ENCODE measurements around the gene CTBS.
"Not testable (repeated sequence)": the region's sequence is repeated elsewhere in the genome, so short reads cannot be mapped to it uniquely, and the experiment has no call there.

Gene CTBS, protein sequence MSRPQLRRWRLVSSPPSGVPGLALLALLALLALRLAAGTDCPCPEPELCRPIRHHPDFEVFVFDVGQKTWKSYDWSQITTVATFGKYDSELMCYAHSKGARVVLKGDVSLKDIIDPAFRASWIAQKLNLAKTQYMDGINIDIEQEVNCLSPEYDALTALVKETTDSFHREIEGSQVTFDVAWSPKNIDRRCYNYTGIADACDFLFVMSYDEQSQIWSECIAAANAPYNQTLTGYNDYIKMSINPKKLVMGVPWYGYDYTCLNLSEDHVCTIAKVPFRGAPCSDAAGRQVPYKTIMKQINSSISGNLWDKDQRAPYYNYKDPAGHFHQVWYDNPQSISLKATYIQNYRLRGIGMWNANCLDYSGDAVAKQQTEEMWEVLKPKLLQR
- 13.6 to 18.6 (median 14.9) reads per million in 4 experiments for total RNA-seq

DNA sequence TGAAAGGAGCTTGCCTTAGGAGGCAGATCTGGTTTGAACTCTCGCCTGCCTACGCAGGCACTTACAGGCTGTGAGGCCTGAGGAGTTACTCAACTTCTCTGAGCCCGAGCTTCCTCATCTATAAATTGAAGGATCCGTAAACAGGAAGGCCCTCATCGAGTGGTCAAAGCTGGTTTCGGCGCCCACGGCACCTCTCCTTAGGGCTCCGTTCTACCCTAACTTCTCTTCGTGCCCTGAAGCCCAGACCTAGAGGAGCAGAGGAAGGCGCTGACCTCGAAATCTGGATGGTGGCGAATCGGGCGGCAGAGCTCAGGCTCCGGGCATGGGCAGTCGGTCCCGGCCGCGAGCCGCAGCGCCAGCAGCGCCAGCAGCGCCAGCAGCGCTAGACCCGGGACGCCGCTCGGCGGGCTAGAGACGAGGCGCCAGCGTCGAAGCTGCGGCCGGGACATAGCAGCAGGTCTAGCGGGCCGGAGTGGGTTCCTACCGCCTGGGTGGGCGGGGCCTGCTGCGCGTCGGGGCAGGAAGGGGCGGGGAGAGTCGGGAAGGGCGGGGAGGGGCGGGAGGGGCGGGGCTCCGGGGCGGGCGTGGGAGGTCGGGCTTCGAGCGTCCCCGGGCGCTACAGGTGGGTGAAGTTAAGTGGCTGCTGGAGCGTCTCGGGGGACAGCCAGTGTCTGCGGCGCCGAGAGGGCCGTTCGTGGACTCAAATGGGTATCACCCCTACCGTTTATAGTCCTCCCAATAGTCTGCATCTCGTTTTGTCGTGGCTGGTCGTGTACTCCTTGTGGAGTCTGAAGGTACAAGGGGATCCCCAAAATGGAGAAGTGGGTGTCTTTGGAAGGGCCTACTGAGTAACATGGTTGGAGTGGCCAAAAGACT lies at the start of gene CTBS:
Gene CTBS (minus strand): TSS at position 474 of the 876 bp plus-strand sequence. CDS start 25 bp downstream, at position 449.
- DNase-seq, result peak; percentile 79

DNA sequence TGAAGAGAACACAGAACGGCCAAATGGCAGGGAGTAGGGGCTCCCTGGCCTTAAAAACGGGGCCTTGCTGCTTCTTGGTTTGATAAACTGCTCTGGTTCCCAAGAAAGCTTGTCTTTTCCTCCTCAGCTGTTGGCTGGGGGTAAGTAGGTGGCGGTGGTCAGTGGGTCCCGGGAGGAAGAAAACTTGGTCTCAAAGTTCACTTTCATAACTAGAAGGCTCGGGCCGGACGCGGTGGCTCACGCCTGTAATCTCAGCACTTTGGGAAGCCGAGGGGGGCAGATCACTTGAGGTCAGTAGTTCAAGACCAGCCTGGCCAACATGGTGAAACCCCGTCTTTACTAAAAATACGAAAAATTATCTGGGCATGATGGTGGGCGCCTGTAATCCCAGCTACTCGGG lies 47.3 kb upstream of the CTBS start:
- no peak for DNase-seq

DNA sequence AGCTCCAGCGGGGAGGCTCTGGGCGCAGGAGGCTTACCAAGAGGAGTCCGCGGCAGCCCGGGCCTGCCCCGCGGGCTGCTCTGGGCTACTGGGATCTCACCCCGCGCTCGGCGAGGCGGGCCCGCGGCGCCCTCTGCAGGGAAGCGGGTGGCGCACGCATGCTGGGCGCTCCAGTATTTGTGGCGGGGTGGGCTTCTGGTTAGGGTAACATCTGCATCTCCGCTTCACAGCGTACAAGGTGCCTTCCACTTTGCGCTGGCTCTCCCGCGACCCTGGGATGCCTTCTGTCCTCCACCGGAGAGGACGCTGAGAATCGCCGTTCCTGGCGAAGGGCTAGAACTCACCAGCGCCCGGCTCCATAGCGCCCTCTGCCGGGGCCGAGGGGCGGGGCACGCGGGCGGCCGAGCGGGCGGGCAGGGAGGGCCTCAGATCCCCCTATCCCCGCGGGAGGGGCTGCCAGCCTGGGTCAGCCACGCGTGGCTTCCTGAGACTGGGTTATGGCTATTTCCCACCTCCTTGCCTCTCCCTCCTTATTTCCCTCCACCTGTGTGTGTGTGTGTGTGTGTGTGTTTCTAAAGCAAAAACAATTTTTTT lies 46.6 kb upstream of the CTBS start:
- DNase-seq, result peak; percentile 72

GRCh38 chr1:84619383-84620102 lies 45.3 kb upstream of the CTBS start:
- no peak for DNase-seq

DNA sequence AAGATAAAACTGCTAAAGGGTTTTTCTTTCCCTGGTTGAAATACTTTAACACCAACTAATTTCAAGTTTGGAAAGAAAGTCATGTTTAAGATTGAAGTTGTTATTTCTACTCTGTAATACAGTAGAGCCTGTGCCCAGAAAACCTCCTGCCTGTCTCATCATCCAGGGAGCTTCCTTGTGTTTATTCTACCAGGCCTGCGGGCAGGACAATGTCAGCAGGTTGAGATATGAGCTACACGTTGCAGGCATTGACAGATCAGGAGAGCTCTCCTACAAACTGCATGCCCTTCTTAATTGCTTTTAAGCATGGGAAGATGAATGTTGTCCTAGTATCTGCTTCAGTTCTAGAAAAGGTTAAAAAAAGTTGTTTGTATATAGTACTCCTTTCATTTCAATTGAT lies 43.1 kb upstream of the CTBS start:
- DNase-seq, result no peak

GRCh38 chr1:84615790-84616189 lies 41.5 kb upstream of the CTBS start:
- no peak for DNase-seq

DNA sequence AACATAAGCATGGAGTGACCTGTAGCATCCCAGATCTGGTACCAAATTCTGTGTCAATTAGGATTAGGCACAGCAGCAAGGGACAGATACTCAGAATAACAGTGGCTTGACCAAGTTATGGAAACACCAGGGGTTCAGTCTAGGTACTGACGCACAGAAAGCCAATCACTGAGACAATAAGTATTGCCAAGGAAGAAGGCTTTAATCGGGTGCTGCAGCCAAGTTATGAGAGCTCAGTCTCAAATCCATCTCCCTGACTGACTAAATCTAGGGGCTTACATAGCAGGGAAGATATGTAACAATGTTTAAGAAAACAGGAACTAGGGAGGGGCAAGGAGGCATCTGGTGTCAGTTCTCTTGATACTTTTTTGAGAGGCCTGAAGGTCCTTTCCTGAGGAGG lies 39.6 kb upstream of the CTBS start:
- no peak for DNase-seq

DNA sequence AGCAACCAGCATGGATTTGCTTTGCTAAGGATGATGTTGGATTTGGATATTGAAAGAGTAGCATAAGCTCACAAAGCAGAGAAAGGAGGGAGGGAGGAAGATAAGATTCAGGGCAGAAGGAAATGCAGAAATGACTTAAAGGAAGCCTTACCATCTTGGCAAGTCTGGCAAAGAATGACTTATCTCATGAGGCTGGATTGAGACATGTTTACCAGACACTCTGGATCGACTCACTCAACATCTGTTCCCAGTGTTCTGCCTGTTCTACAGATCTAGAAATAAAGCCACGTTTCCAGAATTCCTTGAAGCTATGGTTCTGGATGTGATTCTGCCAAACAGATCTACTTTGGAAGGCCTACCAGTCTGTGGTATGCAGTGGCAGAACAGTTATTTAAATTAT lies 38.8 kb upstream of the CTBS start:
- no peak for DNase-seq

DNA sequence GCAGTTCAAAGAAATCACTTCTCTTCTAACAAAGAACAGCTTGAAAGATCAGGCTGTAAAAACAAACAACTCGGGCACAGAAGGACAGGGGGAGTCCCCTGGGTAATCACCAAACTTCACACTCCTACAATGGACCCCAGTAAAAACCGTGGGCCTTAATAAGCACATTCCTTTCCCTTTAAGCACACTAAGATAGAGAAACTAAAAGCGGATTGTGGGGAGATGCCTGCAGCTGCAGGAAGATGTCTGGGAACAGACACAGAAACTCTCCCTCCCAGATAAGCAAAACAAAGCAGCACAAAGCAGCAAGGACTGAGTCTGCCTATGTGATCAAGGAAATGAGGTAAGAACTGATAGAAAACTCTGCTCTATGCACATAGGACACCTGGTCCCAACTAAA lies 37.6 kb upstream of the CTBS start:
- DNase-seq, result no peak

DNA sequence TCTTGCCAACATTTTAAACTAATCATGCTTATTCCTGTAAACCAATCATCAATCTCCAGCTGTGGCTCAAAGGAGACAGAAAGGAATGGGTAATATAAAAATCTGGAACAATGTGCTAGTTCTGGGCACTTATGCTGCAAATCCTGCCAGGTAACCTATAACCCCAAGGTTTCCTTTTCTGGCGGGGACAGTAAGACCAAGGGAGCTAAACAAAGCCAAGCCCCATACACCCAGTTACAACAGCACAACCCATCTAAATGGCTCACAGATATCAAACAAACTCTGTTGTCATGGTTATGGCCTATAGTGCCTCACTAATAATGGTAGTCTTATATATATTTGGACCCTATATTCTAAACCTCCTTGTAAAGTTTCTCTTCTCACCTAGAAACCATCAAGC lies 36.9 kb upstream of the CTBS start:
- DNase-seq, result no peak

DNA sequence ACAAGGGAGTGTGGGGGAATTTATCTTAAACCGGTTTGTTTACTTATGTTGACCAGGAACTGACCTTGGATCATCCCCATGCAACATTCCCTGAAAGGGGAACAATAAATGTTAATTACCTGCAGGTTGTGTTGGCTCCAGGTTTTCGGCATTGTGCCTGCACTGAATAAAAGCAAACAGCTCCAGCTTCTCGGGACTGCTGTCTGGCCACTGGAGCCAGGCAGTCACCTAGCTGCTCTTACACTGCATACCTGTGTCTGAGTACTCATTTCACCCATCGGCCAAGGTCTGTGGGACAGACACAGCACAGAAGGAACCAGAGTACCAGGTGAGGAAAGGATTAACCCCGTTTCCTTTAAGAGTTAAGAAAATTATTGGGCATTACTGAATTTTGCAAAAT lies 32.7 kb upstream of the CTBS start:
- no peak for DNase-seq

DNA sequence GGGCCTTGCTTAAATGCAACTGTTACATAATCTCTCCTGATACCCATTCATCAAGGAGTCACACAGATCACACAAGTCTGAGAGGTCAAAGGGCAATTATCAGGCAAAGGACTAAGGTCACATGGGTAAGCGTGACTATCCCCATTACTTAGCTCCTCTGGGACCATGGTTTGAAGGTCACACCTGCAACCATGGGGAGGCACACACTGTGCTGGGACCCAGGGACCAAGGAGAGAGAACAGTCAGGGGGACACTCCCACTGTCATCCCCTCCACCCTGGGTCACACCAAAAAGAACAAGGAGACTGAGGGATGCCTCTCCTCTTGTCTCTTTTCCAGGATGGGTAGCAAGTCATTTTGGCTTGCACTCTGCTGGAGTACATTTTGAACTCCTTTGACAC lies 30.9 kb upstream of the CTBS start:
- DNase-seq, result no peak

DNA sequence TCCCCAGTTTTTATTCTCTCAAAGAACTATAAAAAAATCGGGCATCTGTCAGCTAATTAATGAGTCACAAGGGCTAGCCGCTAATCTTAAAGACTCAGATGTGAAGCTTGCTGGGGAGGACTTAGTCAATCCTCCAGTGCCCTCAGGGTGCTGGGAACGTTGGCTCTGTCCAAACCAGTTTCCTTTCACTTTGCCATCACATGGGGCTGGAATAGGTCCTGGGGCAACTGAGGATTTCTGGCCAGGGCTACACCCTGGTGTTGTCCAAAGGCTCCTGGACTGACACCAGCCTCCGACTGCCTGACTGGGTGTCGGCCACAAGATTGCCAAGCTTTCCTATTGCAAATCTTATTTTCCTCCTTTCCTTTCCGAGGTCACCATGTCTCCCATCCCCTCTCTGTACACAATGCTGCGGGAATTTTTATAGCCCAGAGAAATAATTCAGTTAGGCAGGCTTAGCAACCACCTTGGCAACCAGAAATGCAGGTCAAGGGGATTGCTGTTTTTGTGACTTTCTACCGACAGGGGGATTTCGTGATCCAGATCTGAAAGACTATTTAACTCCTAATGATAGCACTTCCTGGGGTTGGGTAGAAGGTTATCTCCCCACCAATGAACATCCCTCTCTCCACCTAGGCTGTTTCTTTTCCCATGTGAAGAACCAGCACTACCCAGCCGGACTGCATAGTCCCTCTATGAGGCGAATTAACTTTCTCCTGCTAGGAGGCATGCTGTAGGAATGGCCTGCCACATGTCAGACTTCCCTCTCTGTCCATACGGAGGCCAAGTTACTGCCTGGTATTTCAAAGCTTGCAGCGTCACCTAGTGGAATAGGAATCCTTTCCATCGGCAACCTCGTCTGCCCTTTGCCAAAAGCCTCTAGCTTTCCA lies 29.9 kb upstream of the CTBS start:
- DNase-seq, result no peak

GRCh38 chr1:84603223-84603622 lies 29.0 kb upstream of the CTBS start:
- DNase-seq, result no peak

DNA sequence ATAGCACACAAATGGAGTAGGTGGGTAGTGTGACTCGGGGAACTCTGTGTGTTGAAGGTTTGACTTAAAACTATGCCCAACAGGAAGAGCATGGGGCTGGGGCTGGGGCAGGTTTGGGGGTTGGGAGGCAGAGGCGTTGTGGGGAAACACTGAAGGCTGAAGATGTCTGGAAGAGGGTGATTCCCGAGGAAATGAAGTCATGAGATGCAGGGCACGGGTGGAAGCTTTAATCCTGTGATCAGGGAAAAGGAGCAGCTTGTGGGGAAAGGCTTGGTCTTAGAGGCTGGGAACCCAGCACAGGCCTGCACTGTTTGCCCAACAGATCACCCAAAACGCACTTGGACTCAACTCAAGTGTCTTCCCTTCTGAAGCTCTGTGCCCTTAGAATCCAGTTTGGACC lies 26.6 kb upstream of the CTBS start:
- no peak for DNase-seq

GRCh38 chr1:84598846-84599741 lies 24.9 kb upstream of the CTBS start:
- no peak for DNase-seq

DNA sequence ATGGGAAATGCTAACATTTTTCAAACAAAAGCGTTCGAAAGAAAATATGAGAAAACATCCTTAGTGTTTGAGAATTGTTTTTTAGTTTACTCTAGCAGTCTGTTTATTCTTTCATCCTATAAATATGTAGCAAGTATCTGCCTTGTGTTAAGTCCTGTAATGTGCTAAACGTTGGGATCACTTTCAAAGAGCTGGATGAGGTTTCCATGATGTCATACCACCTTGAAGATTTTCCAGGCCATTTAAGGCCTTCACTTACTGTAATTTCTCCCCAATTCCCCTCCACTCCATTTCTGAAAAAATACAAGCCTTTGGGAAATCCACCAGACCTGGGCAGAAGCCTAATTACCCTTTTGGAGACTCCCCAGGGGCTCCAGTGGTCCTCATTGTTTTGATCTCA lies 24.2 kb upstream of the CTBS start:
- DNase-seq, result no peak

GRCh38 chr1:84597011-84597410 lies 22.8 kb upstream of the CTBS start:
- no peak for DNase-seq

DNA sequence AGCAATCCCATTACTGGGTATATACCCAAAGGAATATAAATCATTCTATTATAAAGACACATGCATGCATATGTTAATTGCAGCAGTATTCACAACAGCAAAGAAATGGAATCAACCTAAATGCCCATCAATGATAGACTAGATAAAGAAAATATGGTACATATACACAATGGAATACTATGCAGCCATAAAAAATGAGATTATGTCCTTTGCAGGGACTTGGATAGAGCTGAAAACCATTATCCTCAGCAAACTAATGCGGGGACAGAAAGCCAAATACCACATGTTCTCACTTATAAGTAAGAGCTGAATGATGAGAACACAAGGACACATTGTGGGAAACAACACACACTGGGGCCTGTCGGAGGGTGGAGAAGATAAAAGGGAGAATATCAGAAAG lies 20.7 kb upstream of the CTBS start:
- not testable (repeated sequence) for DNase-seq

DNA sequence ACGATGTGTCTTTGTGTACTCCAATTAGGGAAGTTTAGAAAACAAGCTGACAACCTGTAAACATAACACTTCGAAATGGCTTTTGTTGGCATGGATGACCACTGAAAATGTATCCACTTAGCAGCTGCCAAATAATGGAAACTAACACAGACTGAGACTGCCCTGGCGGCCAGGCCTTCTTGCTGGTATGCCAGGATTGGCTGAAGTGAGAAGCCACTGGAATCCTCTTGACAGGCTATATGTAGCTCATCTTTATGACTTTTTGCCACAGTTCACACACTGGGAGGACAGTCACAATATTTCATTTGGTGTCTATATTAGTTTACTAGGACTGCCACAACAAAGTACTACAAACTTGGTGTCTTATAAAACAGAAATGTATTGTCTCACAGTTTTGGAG lies 12.9 kb upstream of the CTBS start:
- no peak for DNase-seq

DNA sequence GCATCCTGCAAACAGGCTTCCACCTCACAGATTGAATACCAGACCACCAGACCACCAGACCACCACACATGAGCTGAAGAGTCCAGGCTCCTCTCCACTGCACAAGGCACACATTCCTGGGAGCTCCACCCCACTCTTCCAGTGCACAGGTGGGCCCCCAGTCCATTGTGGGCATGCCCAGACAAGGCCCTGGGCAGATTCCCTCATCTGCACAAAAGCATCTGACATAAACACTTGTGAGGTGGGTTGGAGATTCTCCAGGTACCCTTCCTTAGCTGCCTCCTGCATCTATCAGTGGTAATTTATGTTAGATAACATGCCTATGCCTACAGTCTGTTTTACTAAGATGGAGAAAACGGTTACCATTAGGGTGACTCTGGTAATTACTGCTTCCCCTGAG lies 11.6 kb upstream of the CTBS start:
- DNase-seq, result no peak

Measured in effector CD8-positive, alpha-beta T cell (primary cell).